Naive thymus-derived CD4-positive, alpha-beta T cell (primary cell): Measurements from ENCODE around the gene TMOD4. TPM values are rescaled to one million over a fixed set of nuclear protein-coding genes. Genes with fewer than 3 reads are reported as not detected.

Experiments
- ATAC-seq: fragments of 150-1000 bp; cut with Tn5 transposase; 2 replicates; pipeline ENCODE4 v1.10.0; 2021; ENCODE audit warnings: mild to moderate bottlenecking, moderate library complexity
- CTCF ChIA-PET: fragments of 350-600 bp; sonication (Branson Sonifier 250); formaldehyde crosslinking; loops from one replicate; lab custom pipeline; 2021; ENCODE audit warnings: antibody characterized with exemption; lab: Charles Lee
- POLR2A ChIA-PET: fragments of 350-600 bp; sonication (Branson Sonifier 250); formaldehyde crosslinking; loops from one replicate; lab custom pipeline; 2021; ENCODE audit warnings: antibody characterized with exemption, inconsistent platforms; lab: Charles Lee
- DNase-seq, 9 donors: peaks; one replicate each; pipeline versions ENCODE4 v3.0.0 to v3.0.0-alpha.2; 2020 to 2022; ENCODE audit warnings: mixed read lengths in 1 of 9
- H3K27ac ChIP-seq: one replicate; pipeline ENCODE4 v1.7.0; 2013; ENCODE audit warnings: mild to moderate bottlenecking, low read depth, low read length, moderate library complexity
- H3K27me3 ChIP-seq, 2 donors: one replicate each; pipeline ENCODE4 v1.7.0; 2013; ENCODE audit warnings: low read length in 2 of 2, mild to moderate bottlenecking in 2 of 2, moderate library complexity in 2 of 2; ENCODE audit not compliant: control insufficient read depth in 2 of 2, insufficient read depth in 2 of 2
- H3K36me3 ChIP-seq, 3 experiments: 1 replicate in 2 of 3; 2 replicates in 1 of 3; pipeline ENCODE4 v1.7.0; 2013; ENCODE audit warnings: low read length in 3 of 3, mild to moderate bottlenecking in 3 of 3, moderate library complexity in 1 of 3; ENCODE audit not compliant: insufficient read depth in 3 of 3, control insufficient read depth in 2 of 3
- H3K4me1 ChIP-seq, 2 donors: one replicate each; pipeline ENCODE4 v1.7.0; 2013; ENCODE audit warnings: low read length in 2 of 2, mild to moderate bottlenecking in 2 of 2, moderate library complexity in 1 of 2; ENCODE audit not compliant: control insufficient read depth in 2 of 2, insufficient read depth in 2 of 2
- H3K4me3 ChIP-seq: 2 replicates; pipeline ENCODE4 v1.7.0; 2013; ENCODE audit warnings: mild to moderate bottlenecking, low read length
- H3K9me3 ChIP-seq, 3 experiments: 1 replicate in 2 of 3; 2 replicates in 1 of 3; pipeline ENCODE4 v1.7.0; 2013; ENCODE audit warnings: low read length in 3 of 3; ENCODE audit not compliant: control insufficient read depth in 2 of 3
- H3K27ac Mint-ChIP-seq, 9 donors: one replicate each; pipeline ENCODE4 v1.8.0; 2020 to 2022; ENCODE audit warnings: mixed read lengths in 9 of 9, mild to moderate bottlenecking in 8 of 9, moderate library complexity in 5 of 9, inconsistent platforms in 2 of 9
- H3K27me3 Mint-ChIP-seq, 5 donors: one replicate each; pipeline ENCODE4 v1.8.0; 2021 to 2022; ENCODE audit warnings: mixed read lengths in 5 of 5, mild to moderate bottlenecking in 1 of 5
- H3K36me3 Mint-ChIP-seq, 5 donors: one replicate each; pipeline ENCODE4 v1.8.0; 2020 to 2022; ENCODE audit warnings: mixed read lengths in 5 of 5, mild to moderate bottlenecking in 3 of 5, inconsistent platforms in 1 of 5
- H3K4me1 Mint-ChIP-seq, 7 donors: one replicate each; pipeline ENCODE4 v1.8.0; 2020 to 2022; ENCODE audit warnings: mixed read lengths in 7 of 7, mild to moderate bottlenecking in 3 of 7, inconsistent platforms in 1 of 7
- H3K4me3 Mint-ChIP-seq, 10 donors: one replicate each; pipeline ENCODE4 v1.8.0; 2020 to 2022; ENCODE audit warnings: mild to moderate bottlenecking in 10 of 10, mixed read lengths in 10 of 10, moderate library complexity in 6 of 10, inconsistent platforms in 2 of 10
- H3K9me3 Mint-ChIP-seq, 11 donors: one replicate each; pipeline ENCODE4 v1.8.0; 2020 to 2022; ENCODE audit warnings: mixed read lengths in 11 of 11, mild to moderate bottlenecking in 4 of 11, inconsistent platforms in 1 of 11, moderate library complexity in 1 of 11
- intact Hi-C, 2 donors: fragments of 100-400 bp; cut with micrococcal nuclease; formaldehyde crosslinking; loops; one replicate each; pipeline ENCODE4 v1.15.1; 2023
- polyA plus RNA-seq, 2 donors: library from polyadenylated mRNA; unstranded; fragments of 300-500 nt; fragmentation: Illumina TruSeq; gene quantifications; one replicate each; pipeline ENCODE4 v1.2.3, GENCODE V29; 2021
- total RNA-seq, 6 experiments: library from RNA in 5 of 6; stranded (reverse) in 5 of 6; gene quantifications; 1 replicate in 5 of 6; 2 replicates in 1 of 6; pipeline ENCODE4 v1.2.3 and lab custom pipeline; 2021 to 2026

The TMOD4 gene
- total and polyA plus RNA-seq, 7 experiments from 2014 or later, result 0.73 to 5.4 (median 3.6) TPM; not detected in 1

DNA sequence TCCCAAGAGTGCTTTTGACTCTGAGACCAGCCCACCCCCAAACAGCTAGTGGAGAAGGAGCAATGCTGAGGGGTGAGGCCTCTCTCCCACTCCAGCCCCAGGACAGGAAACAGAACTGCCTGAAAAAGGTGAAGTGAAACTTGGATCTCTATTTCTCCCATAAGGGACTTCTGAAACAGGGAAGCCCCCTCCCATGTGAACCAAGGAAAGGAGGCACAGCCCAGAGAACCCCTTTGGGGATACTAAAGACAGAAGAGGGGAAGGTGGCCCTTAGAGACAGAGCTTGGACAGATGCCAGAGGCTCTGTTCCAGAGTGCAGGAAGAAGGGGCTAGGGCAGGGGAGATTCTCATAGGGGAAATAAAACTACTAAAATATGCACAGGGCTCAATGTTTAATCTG, 16.4 kb downstream of the TMOD4 start:
- peak overlapping the region; percentile 98 for H3K4me3 ChIP-seq
- peak overlapping the region; percentile 78 for H3K27ac ChIP-seq
- Mint-ChIP-seq H3K27me3 (no peaks in the 10 kb centered on the region), H3K4me1 (peaks cover 48 to 82% (median 65%) of the 10 kb centered on the region in 7 donors), H3K27ac (peak overlapping the region; percentile 74 to 97 (median 92)), H3K4me3 (peak overlapping the region; percentile 56 to 100 (median 96)), H3K9me3 (no peaks in the 10 kb centered on the region), H3K36me3 (peaks cover 0 to 47% (median 37%) of the 10 kb centered on the region in 5 donors)
- intact Hi-C loops, result loop anchor here (5.0 to 10.0 kb wide), 3 partner anchors 152 to 545 kb away; partner anchors contain the start of genes GOLPH3L (in 1 of the 2), MINDY1 (in 1 of the 2) and PRUNE1 (in 1 of the 2)
- POLR2A ChIA-PET, result interaction anchor here (0.6 to 6.9 kb wide), 9 partner anchors 9 to 531 kb away, joined by 3 to 76 read pairs (median 5); partner anchors contain the start of genes CDC42SE1, LYSMD1, MINDY1 and MLLT11
- DNase-seq (no peak), ATAC-seq (no peak)
- no peaks in the 10 kb centered on the region for H3K9me3 ChIP-seq
- H3K36me3 ChIP-seq, result peaks cover 0 to 17% (median 3%) of the 10 kb centered on the region in 3 experiments
- CTCF ChIA-PET, result interaction anchor here (6.6 kb wide), 1 partner anchor 60 kb away, joined by 130 read pairs; no protein-coding TSS in a partner anchor
- H3K4me1 ChIP-seq, result peaks cover 23 to 27% of the 10 kb centered on the region in 2 donors
- no peaks in the 10 kb centered on the region for H3K27me3 ChIP-seq

DNA sequence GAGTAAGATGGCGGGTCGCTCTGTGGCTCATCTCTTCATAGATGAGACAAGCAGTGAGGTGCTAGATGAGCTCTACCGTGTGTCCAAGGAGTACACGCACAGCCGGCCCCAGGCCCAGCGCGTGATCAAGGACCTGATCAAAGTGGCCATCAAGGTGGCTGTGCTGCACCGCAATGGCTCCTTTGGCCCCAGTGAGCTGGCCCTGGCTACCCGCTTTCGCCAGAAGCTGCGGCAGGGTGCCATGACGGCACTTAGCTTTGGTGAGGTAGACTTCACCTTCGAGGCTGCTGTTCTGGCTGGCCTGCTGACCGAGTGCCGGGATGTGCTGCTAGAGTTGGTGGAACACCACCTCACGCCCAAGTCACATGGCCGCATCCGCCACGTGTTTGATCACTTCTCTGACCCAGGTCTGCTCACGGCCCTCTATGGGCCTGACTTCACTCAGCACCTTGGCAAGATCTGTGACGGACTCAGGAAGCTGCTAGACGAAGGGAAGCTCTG, 17.0 kb downstream of the TMOD4 start:
- Histone ChIP-seq H3K4me1 (peaks cover 23 to 27% of the 10 kb centered on the region in 2 donors), H3K4me3 (peak overlapping the region; percentile 98), H3K27me3 (no peaks in the 10 kb centered on the region), H3K27ac (peak overlapping the region; percentile 78), H3K36me3 (peaks cover 0 to 16% (median 3%) of the 10 kb centered on the region in 3 experiments), H3K9me3 (no peaks in the 10 kb centered on the region)
- ATAC-seq, result no peak
- Mint-ChIP-seq H3K27me3 (no peaks in the 10 kb centered on the region), H3K4me3 (peak overlapping the region; percentile 93 to 100 (median 99)), H3K4me1 (peaks cover 46 to 77% (median 60%) of the 10 kb centered on the region in 7 donors), H3K9me3 (no peaks in the 10 kb centered on the region), H3K36me3 (peaks cover 0 to 42% (median 36%) of the 10 kb centered on the region in 5 donors), H3K27ac (peak overlapping the region; percentile 88 to 97 (median 95))
- intact Hi-C loops, result loop anchor here (5.0 to 10.0 kb wide), 3 partner anchors 152 to 544 kb away; partner anchors contain the start of genes GOLPH3L (in 1 of the 2), MINDY1 (in 1 of the 2) and PRUNE1 (in 1 of the 2)
- ChIA-PET POLR2A (interaction anchor here (0.6 to 6.9 kb wide), 14 partner anchors 9 to 795 kb away, joined by 3 to 76 read pairs (median 10); partner anchors contain the start of genes CDC42SE1, LYSMD1, MLLT11 and RPRD2), CTCF (interaction anchor here (0.7 to 6.6 kb wide), 2 partner anchors 31 to 60 kb away, joined by 3 to 130 read pairs; partner anchors contain the start of gene VPS72)
- no peak for DNase-seq

DNA sequence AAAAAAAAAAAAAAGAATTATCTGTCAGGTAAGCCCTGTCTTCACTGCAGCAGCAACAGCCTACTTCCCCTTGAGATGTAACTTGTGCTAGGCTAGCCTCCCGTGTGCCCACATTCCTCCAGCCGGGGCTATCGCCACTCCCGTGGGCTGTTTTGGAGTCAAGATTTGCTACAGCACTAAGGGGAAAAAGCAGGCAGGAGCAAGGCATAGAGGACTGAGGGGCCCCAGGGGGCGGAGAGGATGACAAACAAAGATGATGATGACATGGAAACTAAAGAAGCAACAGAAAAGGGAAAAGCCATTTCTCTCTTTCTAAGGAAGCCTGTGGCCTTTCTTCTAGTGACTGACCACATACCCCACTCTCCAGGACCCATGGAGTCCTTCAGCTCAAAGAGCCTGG, 17.5 kb downstream of the TMOD4 start:
- intact Hi-C loops, result loop anchor here (5.0 to 10.0 kb wide), 3 partner anchors 151 to 544 kb away; partner anchors contain the start of genes GOLPH3L (in 1 of the 2), MINDY1 (in 1 of the 2) and PRUNE1 (in 1 of the 2)

GRCh38 chr1:151157067-151157531, 18.7 kb downstream of the TMOD4 start:
- POLR2A ChIA-PET, result interaction anchor here (0.5 to 6.9 kb wide), 45 partner anchors 9 to 793 kb away, joined by 3 to 76 read pairs (median 4); partner anchors contain the start of genes C1orf56, CDC42SE1, LYSMD1 and MCL1
- peak overlapping the region; percentile 98 for H3K4me3 ChIP-seq
- Mint-ChIP-seq H3K36me3 (peaks cover 0 to 42% (median 28%) of the 10 kb centered on the region in 5 donors), H3K4me3 (peak overlapping the region; percentile 93 to 100 (median 99)), H3K9me3 (no peaks in the 10 kb centered on the region), H3K27me3 (no peaks in the 10 kb centered on the region), H3K4me1 (peaks cover 39 to 67% (median 52%) of the 10 kb centered on the region in 7 donors), H3K27ac (peak overlapping the region; percentile 88 to 97 (median 95))
- ATAC-seq (peak; percentile 55), DNase-seq (peak in 8 of 9 donors; percentile 65 to 80 (median 74))
- peaks cover 23 to 27% of the 10 kb centered on the region in 2 donors for H3K4me1 ChIP-seq
- H3K27me3 ChIP-seq, result no peaks in the 10 kb centered on the region
- intact Hi-C loops, result loop anchor here (1.0 to 10.0 kb wide), 9 partner anchors 8 to 542 kb away; partner anchors contain the start of genes LYSMD1 (in 2 of the 2), GOLPH3L (in 1 of the 2), MINDY1 (in 1 of the 2) and PIP5K1A (in 1 of the 2)
- no peaks in the 10 kb centered on the region for H3K9me3 ChIP-seq
- CTCF ChIA-PET, result interaction anchor here (0.5 to 6.6 kb wide), 29 partner anchors 9 to 594 kb away, joined by 3 to 130 read pairs (median 4); partner anchors contain the start of genes C1orf56, CDC42SE1, GABPB2 and LYSMD1
- H3K36me3 ChIP-seq, result peaks cover 0 to 16% (median 3%) of the 10 kb centered on the region in 3 experiments
- peak overlapping the region; percentile 78 for H3K27ac ChIP-seq

More for the DNA sequence above, 17.5 kb downstream of the TMOD4 start:
- Mint-ChIP-seq H3K4me3 (peak overlapping the region; percentile 93 to 100 (median 99)), H3K9me3 (no peaks in the 10 kb centered on the region), H3K36me3 (peaks cover 0 to 42% (median 36%) of the 10 kb centered on the region in 5 donors), H3K27ac (peak overlapping the region; percentile 88 to 97 (median 95)), H3K27me3 (no peaks in the 10 kb centered on the region), H3K4me1 (peaks cover 46 to 77% (median 60%) of the 10 kb centered on the region in 7 donors)
- Histone ChIP-seq H3K4me3 (peak overlapping the region; percentile 98), H3K4me1 (peaks cover 23 to 27% of the 10 kb centered on the region in 2 donors), H3K27ac (peak overlapping the region; percentile 78), H3K36me3 (peaks cover 0 to 16% (median 3%) of the 10 kb centered on the region in 3 experiments), H3K9me3 (no peaks in the 10 kb centered on the region), H3K27me3 (no peaks in the 10 kb centered on the region)
- CTCF ChIA-PET, result interaction anchor here (0.7 to 6.6 kb wide), 3 partner anchors 10 to 59 kb away, joined by 3 to 130 read pairs (median 3); partner anchors contain the start of gene VPS72
- no peak for ATAC-seq
- DNase-seq, result peak in 4 of 9 donors; percentile 13 to 66 (median 38)
- POLR2A ChIA-PET, result interaction anchor here (0.7 to 6.9 kb wide), 15 partner anchors 10 to 795 kb away, joined by 3 to 76 read pairs (median 12); partner anchors contain the start of genes CDC42SE1, LYSMD1, MLLT11 and RPRD2

DNA sequence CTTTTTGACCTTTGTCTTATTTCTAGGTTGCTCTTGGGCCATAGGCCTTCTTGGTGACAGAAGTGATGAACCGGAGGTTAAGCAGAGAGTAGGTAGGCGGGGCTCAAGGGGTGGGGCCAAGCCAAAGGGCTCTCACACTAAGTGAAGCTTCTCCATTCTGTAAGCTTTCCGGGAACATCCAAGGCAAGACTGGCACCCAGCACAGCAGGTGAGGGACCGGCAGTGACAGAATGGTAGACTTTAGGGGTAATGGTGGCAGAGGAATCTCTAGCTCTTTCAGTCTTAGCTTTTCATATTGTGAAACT, 19.3 kb downstream of the TMOD4 start, which contains the start of gene TNFAIP8L2:
TSS of gene TNFAIP8L2 (plus strand) at position 135 of the 305 bp plus-strand sequence. CDS start 2,049 bp downstream, outside the sequence.
- CTCF ChIA-PET, result interaction anchor here (0.5 to 6.6 kb wide), 23 partner anchors 9 to 593 kb away, joined by 3 to 130 read pairs (median 4); partner anchors contain the start of genes C1orf56, CDC42SE1, GABPB2 and LYSMD1
- Mint-ChIP-seq H3K4me3 (peak within 1 kb of the TSS; percentile 93 to 100 (median 99)), H3K27me3 (no peaks in the 10 kb centered on the region), H3K36me3 (peaks cover 0 to 36% (median 23%) of the 10 kb centered on the region in 5 donors), H3K27ac (peak within 1 kb of the TSS; percentile 88 to 97 (median 95)), H3K9me3 (no peaks in the 10 kb centered on the region), H3K4me1 (peaks cover 34 to 61% (median 46%) of the 10 kb centered on the region in 7 donors)
- intact Hi-C loops, result loop anchor here (1.0 to 10.0 kb wide), 18 partner anchors 10 to 595 kb away; partner anchors contain the start of genes SEMA6C (in 2 of the 2), GABPB2 (in 1 of the 2), GOLPH3L (in 1 of the 2) and MINDY1 (in 1 of the 2)
- H3K9me3 ChIP-seq, result no peaks in the 10 kb centered on the region
- ATAC-seq (peak; percentile 90), DNase-seq (peak in 7 of 9 donors; percentile 50 to 75 (median 66))
- H3K27me3 ChIP-seq, result no peaks in the 10 kb centered on the region
- peaks cover 23 to 27% of the 10 kb centered on the region in 2 donors for H3K4me1 ChIP-seq
- POLR2A ChIA-PET, result interaction anchor here (0.5 to 6.9 kb wide), 38 partner anchors 9 to 793 kb away, joined by 3 to 76 read pairs (median 4); partner anchors contain the start of genes C1orf56, CDC42SE1, LYSMD1 and MINDY1
- H3K4me3 ChIP-seq, result peak within 1 kb of the TSS; percentile 98
- peaks cover 0 to 16% (median 3%) of the 10 kb centered on the region in 3 experiments for H3K36me3 ChIP-seq
- H3K27ac ChIP-seq, result peak within 1 kb of the TSS; percentile 78
